OCI-M1 (cell line): ENCODE data around the gene COA8.

ENCODE experiments used
- DNase-seq: peaks from one replicate; lab custom pipeline; 2025; lab: John Stamatoyannopoulos, UW

COA8 gene

GRCh38 chr14:103526247-103526913, 36.4 kb upstream of the COA8 start:
- no peak for DNase-seq

- no peak for DNase-seq
Measured at GRCh38 chr14:103526914-103527248, 35.9 kb upstream of the COA8 start.

GRCh38 chr14:103527408-103528145, 35.2 kb upstream of the COA8 start:
- no peak for DNase-seq

- DNase-seq: no peak
Measured at GRCh38 chr14:103528146-103528586, 34.6 kb upstream of the COA8 start.

GRCh38 chr14:103528587-103529382, 34.0 kb upstream of the COA8 start, which contains the start of gene TRMT61A:
Gene TRMT61A, plus strand, starts transcription at chr14:103529196. Its CDS starts 783 bp downstream, at chr14:103529979.
- DNase-seq: peak; percentile 75

- no peak for DNase-seq
Measured at GRCh38 chr14:103529383-103530365, 33.1 kb upstream of the COA8 start.

GRCh38 chr14:103530390-103530789, 32.4 kb upstream of the COA8 start:
- no peak for DNase-seq

- DNase-seq: no peak
Measured at GRCh38 chr14:103530831-103531230, 31.9 kb upstream of the COA8 start.

GRCh38 chr14:103531421-103532215, 31.1 kb upstream of the COA8 start:
- no peak for DNase-seq

GRCh38 chr14:103532216-103533136, 30.3 kb upstream of the COA8 start:
- no peak for DNase-seq

GRCh38 chr14:103533137-103533998, 29.4 kb upstream of the COA8 start:
- DNase-seq: no peak

- no peak for DNase-seq
Measured at GRCh38 chr14:103533999-103534575, 28.7 kb upstream of the COA8 start.

GRCh38 chr14:103534576-103535061, 28.1 kb upstream of the COA8 start:
- DNase-seq: no peak

GRCh38 chr14:103535081-103535890, 27.5 kb upstream of the COA8 start:
- no peak for DNase-seq

- no peak for DNase-seq
Measured at GRCh38 chr14:103535891-103536565, 26.7 kb upstream of the COA8 start.

GRCh38 chr14:103536693-103537092, 26.1 kb upstream of the COA8 start:
- DNase-seq: no peak
